DMS53 treated with DMSO at 0.1 percent for 48 hours (cell line): ENCODE results near the gene RAB40B.
A peak's percentile ranks its signal among the peaks of the same experiment; 100 is the strongest.

Source experiments
- DNase-seq: peaks from one replicate; lab custom pipeline; 2025; ENCODE audit not compliant: unreplicated experiment; lab: John Stamatoyannopoulos, UW

RAB40B gene

GRCh38 chr17:82653651-82654528 lies 44.6 kb downstream of the RAB40B start:
- no peak for DNase-seq

DNA sequence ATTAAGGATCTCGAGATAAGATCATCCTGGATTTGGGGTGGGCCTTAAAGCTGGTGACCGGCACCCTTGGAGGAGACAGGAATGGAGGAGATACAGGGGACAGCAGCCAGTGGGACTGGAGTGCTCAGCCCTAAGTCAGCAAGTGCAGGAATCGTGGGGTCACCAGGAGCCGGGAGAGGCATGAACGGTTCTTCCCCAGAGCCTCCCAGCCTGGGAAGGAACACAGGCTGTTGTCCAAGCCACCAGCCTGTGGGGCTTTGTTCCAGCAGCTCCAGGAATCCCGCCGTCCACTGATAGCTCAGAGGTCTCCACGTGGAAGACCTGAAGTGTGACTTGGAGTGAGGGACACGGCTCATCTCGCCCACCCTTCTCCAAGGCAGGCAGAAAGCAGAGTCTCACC lies 47.8 kb downstream of the RAB40B start:
- no peak for DNase-seq

DNA sequence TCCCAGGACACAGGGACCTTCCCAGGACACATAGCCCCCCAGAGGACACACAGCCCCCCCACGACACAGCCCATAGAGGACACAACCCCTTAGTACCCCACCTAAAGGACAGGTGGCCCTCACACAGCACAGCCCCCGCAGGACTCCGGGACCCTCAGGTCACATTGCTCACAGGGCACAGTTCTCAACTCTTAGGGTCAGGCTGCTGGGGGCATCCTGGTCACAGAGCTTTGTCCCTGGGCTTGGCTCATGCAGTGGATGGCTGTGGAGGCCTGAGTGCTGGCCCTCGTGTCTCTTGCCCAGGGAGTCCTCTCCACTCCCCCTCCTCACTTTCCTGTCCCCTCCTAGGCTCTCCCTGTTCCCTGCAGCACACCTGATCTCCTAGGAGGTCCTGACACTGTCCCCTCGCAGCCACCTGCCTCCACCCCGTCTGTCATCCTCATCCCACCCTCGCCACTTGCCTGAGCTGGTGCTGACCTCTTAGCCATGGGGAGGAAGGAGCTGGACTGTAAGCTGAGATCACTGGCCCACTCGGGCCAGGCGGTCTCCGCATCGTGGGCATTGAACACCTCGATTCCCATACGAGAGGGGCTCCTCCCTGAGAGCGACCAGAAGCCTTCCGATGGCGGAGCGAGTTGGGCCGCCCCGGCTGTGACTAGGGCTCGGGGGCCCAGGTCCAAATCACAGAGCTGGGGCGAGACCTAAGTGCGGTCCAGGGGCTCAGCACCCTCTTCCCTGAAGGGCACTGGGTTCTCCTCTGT lies 48.8 kb downstream of the RAB40B start:
- DNase-seq: no peak

GRCh38 chr17:82648742-82649331 lies 49.7 kb downstream of the RAB40B start:
- no peak for DNase-seq

DNA sequence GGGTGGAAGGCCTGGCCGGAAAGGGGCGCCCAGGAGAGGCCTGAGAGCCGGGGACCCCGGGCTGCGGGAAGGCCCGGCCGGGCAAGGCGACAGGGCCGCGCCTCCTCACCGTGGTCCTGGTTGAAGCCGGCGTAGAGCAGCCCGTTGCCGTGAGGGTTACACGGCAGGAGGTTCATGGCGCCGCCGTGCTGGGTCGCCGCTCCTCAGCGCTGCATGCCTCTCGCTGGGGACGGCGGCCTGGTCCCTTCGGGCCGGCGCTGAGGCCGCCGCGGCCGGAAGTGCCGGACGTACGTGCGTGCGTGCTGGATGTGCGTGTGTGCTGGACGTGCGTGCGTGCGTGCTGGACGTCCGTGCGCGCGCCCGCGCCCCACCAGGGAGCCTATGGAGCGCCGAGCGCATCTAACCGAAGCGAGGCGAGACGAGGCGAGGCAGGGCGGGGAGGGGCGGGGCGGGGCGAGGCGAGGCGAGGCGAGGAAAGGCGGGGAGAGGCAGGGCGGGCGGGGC lies 50.3 kb downstream of the RAB40B start, which contains the start of gene WDR45B:
TSS of gene WDR45B (minus strand) at position 280 of the 504 bp plus-strand sequence. CDS start at position 176, 104 bp downstream.
- peak; percentile 87 for DNase-seq

DNA sequence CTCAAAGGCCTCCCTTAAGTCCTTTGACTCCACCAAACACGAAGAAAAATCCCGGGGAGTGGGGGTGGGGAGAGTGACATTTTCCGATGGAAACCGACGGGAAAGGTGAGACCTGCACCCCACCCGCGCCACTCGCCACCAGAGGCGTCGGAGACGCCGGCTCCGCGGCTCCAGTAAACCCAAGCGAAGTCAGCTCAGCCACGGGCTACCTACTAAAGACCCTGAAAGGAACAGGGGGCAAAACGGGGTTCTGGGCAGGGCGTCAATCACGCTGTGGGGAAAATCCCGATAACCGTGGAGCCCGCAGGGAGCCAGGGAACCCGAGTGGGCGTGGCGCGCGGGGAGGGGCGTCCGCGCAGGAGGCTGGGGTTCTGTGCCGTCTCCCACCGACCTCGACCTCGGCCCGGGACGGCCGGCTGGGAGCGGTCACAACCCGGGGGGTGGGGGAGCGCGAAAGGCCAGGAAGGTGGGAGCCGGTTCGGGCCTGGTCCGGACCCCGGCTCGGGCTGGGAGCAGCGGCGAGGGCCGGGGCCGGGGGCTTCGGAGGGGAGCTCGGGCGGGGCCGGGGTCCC lies 50.8 kb downstream of the RAB40B start:
- no peak for DNase-seq

GRCh38 chr17:82645516-82645915 lies 53.0 kb downstream of the RAB40B start:
- DNase-seq: no peak

- DNase-seq: no peak
These were observed 54.4 kb downstream of the RAB40B start for GRCh38 chr17:82644148-82644547.

DNA sequence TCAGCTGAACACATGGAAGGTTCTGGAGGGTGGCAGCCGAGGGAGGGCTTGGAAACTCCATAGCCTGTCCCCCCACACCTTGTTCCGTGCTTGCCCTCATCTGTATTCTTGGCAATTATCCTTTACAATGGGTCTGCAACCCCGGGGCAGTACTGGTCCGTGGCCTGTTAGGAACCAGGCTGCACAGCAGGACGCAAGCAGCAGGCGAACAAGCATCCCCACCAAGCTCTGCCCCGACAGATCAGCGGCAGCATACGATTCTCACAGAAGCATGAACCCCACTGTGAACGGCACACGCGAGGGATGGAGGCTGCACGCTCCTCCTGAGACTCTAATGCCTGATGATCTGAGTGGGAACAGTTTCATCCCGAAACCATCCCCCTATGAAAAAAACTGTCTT lies 56.5 kb downstream of the RAB40B start:
- DNase-seq: no peak

DNA sequence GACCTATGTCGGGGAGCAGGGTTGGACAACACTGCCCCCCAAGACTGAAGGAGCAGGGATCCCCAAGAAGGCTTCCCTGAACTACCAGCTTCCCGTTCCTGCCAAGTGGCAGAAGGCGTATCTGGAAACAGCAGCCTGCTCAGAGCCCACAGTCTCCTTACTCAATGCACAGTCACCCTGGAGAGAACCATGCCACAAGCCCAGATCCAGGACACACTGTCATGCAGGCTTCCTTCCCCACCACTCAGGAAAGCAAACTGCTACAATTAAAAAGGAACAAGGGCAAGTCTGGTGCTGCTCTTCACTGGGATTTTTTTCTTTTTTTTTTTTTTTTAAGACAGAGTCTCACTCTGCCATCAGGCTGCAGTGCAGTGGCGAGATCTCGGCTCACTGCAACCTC lies 58.5 kb downstream of the RAB40B start:
- no peak for DNase-seq

- DNase-seq: no peak
These were observed 58.9 kb downstream of the RAB40B start for GRCh38 chr17:82639628-82640027.

- no peak for DNase-seq
These were observed 60.2 kb downstream of the RAB40B start for GRCh38 chr17:82638183-82638773.

- DNase-seq: peak; percentile 38
These were observed 61.6 kb downstream of the RAB40B start for GRCh38 chr17:82636626-82637598.

DNA sequence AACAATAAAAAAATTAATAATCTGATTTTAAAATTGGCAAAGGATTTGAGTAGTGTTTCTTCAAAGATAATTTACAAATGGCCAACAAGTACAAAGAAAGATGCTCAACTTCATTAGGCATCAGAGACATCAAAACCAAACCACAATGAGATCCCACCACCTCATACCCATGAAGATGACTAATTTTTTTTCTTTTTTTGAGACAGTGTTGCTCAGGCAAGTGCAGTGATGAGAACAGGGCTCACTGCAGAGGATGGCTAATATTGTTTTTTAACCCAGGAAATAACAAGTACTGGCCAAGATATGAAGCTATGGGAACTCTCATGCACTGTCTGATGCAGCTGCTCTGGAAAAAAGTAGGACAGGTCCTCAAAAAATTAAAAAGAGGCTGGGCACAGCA lies 65.2 kb downstream of the RAB40B start:
- no peak for DNase-seq

DNA sequence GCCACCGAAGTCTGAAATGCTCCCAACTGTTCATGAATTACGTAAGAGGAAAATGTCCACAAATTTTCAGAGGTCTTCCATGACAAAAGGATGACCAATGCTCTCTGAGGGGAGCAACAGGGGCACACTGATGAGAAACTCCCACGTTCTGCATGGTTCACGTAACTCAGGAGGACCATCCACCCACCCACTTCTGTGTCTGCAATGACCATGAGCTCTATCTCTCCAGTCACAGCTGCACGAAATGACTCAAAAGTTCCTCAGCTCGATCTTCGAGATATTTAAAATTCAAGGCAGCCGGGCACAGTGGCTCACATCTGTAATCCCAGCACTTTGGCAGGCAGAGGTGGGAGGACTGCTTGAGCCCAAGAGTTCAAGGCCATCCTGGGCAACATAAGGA lies 66.0 kb downstream of the RAB40B start:
- DNase-seq: no peak

DNA sequence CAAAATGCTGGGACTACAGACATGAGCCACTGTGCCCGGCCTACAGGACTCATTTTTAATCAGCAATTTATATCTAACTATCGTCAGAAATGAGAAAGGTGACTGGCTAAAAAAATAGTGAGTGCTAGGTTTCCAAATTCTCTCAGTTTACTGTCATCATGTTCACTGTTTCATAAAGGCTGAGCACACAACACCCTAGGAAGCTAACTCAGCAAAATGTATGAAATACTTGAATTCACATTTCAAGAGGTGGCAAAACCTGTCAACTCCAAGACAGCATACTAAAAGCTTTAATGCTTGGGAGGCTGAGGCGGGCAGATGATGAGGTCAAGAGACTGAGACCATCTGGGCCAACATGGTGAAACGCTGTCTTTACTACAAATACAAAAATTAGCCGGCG lies 67.0 kb downstream of the RAB40B start:
- DNase-seq: no peak

DNA sequence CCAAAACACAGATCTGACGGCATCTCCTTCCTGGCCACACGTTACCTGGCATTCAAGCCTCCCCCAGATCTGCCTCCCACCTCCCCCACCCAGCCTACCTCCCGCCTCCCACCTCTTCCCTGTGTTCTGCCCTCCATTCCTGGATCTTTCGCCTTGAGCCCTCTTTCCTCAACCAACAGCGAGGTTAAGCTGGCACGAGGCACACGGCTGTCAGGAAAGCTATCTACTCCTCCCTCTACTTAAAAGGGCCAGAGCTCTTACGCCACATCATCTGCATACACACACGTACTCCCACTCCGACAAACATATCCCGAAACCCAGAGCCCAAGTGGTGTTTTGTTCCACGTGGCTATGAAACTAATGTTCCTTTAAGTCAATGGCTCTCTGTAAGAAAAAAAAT lies 68.3 kb downstream of the RAB40B start:
- DNase-seq: no peak

DNA sequence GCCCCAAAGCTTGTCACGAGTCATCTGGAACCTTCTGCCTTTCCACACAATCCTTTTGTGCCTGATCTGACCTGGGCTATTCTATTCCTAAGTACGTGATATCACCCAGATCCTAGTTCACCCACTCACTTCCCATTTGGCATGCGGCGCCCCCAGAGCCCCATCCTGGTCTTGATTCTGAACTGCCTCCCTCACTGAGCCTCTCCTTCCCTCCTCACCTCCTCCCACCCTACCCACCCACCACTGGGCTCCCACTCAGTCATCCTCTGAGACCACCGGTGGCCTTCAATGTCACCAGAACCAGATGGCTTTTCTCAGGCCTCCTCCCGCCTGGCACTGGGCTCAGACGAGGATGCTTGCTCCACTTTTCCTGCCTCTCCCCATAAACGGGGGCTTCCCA lies 68.8 kb downstream of the RAB40B start:
- DNase-seq: no peak

DNA sequence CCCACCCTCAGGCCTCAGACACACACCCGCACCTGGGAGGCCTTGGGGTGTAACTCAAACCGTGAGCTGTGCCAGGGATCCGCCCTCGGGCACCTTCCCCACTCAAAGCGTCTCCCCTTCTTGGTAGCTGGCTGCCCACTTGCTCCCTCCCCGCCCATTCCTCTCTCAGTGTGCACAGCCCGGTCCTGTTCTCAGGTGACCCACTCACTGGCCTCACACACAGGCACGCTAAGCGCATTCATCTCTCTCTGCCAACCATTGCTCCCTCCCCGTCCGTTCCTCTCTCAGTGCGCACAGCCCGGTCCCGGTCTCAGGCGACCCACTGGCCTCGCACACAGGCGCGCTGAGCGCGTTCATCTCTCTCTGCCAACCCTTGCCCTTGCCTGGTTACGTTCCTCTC lies 71.1 kb downstream of the RAB40B start:
- DNase-seq: no peak

DNA sequence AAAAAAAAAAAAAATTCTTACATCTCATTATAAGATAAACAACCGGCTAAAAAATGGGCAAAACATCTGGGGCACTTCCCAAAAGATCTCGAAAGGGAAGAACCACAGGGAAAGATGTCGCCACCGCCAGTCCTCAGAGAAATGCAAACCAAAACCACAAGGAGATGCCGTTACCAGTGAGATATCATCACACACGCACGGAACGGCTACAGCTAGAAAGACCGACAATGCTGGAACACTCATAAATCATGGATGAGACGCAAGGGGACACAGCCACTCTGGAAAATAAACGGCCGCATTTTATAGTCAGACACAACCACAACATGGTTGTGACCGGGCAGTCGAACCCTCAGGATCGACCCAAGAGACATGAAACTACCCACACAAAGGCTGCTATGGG lies 74.8 kb downstream of the RAB40B start:
- no peak for DNase-seq
